BLaER1 treated with 17β-estradiol and CSF1 and Interleukin-3, amounts not matched to agents 10 nM and 100 nM (cell line): Measurements from ENCODE around the gene C5.

Source experiments
- H3K27ac ChIP-seq, 11 experiments: shearing (Covaris generic); formaldehyde crosslinking; 2 replicates each; pipeline ENCODE4 v1.8.1; 2022
- H3K27me3 ChIP-seq, 11 experiments: shearing (Covaris generic); formaldehyde crosslinking; 2 replicates each; pipeline ENCODE4 v1.8.1; 2022
- H3K36me3 ChIP-seq, 11 experiments: shearing (Covaris generic); formaldehyde crosslinking; 2 replicates each; pipeline ENCODE4 v1.8.1; 2022
- H3K4me1 ChIP-seq, 10 experiments: shearing (Covaris generic); formaldehyde crosslinking; 2 replicates each; pipeline ENCODE4 v1.8.1; 2022
- H3K4me2 ChIP-seq, 11 experiments: shearing (Covaris generic); formaldehyde crosslinking; 2 replicates each; pipeline ENCODE4 v1.8.1; 2022
- H3K4me3 ChIP-seq, 10 experiments: shearing (Covaris generic); formaldehyde crosslinking; 2 replicates each; pipeline ENCODE4 v1.8.1; 2022
- H3K9ac ChIP-seq, 11 experiments: shearing (Covaris generic); formaldehyde crosslinking; 2 replicates each; pipeline ENCODE4 v1.8.1; 2022
- H3K9me3 ChIP-seq, 11 experiments: shearing (Covaris generic); formaldehyde crosslinking; replicated peaks in 1 of 11; 2 replicates each; pipeline ENCODE4 v1.8.1; 2022
- H4K20me1 ChIP-seq, 11 experiments: shearing (Covaris generic); formaldehyde crosslinking; 2 replicates each; pipeline ENCODE4 v1.8.1; 2022
- Cebpa-rat ChIP-seq, 11 experiments: shearing (Covaris generic); IDR thresholded peaks; 2 replicates each; pipeline ENCODE4 v1.8.1; 2022

The C5 gene

DNA sequence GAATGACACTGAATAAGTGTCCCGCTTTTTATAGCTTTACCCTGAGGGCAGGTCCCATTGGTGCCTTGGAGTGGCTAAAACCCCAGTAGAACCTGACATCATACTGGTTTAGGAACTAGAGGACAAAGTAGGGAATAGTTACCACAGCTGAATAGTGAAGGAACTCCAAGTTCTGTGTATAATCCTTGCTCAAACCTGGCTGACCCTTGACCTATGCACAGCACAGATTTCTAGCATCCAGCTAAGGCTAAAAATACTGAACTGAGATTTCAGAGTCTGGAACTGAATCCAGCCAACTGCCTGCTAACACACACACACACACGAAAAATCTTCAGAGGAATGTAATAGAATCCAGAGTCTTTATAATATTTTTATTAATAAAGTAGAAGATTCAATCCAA lies 50.8 kb downstream of the C5 start:
- no peak for TF ChIP-seq Cebpa-rat (IDR thresholded peaks at IDR 0.05)
- Histone ChIP-seq H3K9me3 (no peaks in the 10 kb centered on the region), H3K4me3 (no peak overlapping the region), H3K27me3 (no peaks in the 10 kb centered on the region), H3K4me1 (no peaks in the 10 kb centered on the region), H3K27ac (no peak overlapping the region), H3K36me3 (no peaks in the 10 kb centered on the region), H4K20me1 (no peaks in the 10 kb centered on the region), H3K9ac (no peak overlapping the region), H3K4me2 (no peak overlapping the region)

DNA sequence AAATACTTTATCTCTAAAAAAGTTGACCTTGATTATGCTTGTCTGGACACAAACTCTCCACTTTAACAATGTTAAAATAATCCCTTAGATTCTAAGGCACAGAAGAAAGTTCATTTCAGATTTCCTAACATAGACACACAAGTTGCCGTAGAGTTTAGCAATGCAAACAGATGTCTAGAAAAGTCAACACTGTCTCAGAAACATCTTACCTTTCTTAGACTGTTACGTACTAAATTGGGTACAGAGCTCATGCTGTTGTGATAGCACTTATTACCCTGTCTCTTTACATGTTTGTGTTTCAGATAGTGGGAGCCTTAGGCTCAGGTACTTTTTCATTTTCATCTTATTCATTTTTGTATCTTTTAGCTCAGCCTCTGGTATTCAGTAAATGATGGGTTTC lies 52.0 kb downstream of the C5 start:
- no peak for TF ChIP-seq Cebpa-rat (IDR thresholded peaks at IDR 0.05)
- no peak overlapping the region for H3K9ac ChIP-seq
- no peaks in the 10 kb centered on the region for H3K27me3 ChIP-seq
- H3K4me1 ChIP-seq, result no peaks in the 10 kb centered on the region
- no peaks in the 10 kb centered on the region for H4K20me1 ChIP-seq
- H3K4me3 ChIP-seq, result no peak overlapping the region
- H3K4me2 ChIP-seq, result no peak overlapping the region
- H3K27ac ChIP-seq, result no peak overlapping the region
- H3K9me3 ChIP-seq, result no peaks in the 10 kb centered on the region
- H3K36me3 ChIP-seq, result no peaks in the 10 kb centered on the region

DNA sequence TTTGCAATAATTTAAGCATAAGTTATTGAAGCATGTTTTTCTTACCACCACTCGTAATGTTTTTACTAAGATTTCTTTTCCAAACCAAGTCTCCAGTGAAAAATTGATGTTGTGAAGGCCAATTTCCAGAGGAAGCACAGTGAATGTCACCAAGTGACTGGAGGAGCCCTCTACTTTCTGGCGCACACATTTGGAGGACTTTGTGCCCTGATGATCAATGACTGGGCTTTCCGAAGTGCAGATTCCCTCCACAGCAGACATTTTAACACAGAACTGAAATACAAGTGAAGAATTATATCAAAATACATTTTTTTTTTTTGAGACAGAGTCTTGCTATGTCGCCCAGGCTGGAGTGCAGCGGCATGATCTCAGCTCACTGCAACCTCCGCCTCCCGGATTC lies 52.6 kb downstream of the C5 start:
- Histone ChIP-seq H3K27ac (no peak overlapping the region), H3K9me3 (no peaks in the 10 kb centered on the region; a peak in 1 of 22 replicates), H3K4me2 (no peak overlapping the region), H3K36me3 (no peaks in the 10 kb centered on the region), H3K27me3 (no peaks in the 10 kb centered on the region), H4K20me1 (no peaks in the 10 kb centered on the region), H3K4me1 (no peaks in the 10 kb centered on the region), H3K9ac (no peak overlapping the region), H3K4me3 (no peak overlapping the region)
- no peak for TF ChIP-seq Cebpa-rat (IDR thresholded peaks at IDR 0.05)

DNA sequence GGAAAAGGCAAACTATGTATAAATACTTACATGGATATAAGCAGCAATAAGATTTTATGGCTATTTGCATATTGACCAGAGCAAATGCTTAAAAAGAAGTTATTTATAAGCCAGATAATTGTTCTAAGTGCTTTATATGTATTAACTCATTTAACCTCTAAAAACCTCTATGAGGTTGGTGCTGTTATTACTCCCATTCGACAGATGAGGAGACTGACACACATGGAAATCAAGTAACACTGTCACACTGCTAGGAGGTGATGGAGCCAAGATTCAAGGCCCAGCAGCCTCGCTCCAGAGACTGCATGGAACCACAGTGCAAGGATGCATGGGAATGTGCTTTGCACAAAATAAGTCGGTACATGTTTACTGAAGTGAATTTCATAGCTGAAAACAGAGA lies 53.7 kb downstream of the C5 start:
- Histone ChIP-seq H3K9ac (no peak overlapping the region), H3K4me2 (no peak overlapping the region), H4K20me1 (no peaks in the 10 kb centered on the region), H3K4me3 (no peak overlapping the region), H3K4me1 (no peaks in the 10 kb centered on the region), H3K27me3 (no peaks in the 10 kb centered on the region), H3K9me3 (no peaks in the 10 kb centered on the region; a peak in 1 of 22 replicates), H3K36me3 (no peaks in the 10 kb centered on the region), H3K27ac (no peak overlapping the region)
- no peak for TF ChIP-seq Cebpa-rat (IDR thresholded peaks at IDR 0.05)

DNA sequence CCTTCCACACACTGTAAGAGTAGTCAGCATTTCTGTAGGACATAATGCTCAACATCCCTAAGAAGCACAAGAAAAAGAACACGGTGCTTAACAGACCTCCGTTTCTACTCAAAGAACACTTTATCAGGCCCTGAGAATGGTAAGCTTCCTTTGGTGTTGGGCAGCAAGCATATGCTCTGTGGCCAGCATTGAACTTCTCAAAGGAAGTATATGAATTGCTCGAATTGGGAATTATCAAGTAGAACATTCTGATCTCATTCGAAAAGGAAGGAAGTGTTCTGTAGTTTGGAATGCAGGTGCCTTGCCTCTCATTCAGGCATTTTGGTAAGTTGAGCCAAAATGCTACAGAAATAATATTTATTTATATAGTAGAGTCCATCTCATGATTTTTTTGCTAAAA lies 61.0 kb downstream of the C5 start:
- TF ChIP-seq Cebpa-rat (IDR thresholded peaks at IDR 0.05), result no peak
- H3K36me3 ChIP-seq, result no peaks in the 10 kb centered on the region
- no peaks in the 10 kb centered on the region for H3K4me1 ChIP-seq
- no peak overlapping the region for H3K4me2 ChIP-seq
- no peaks in the 10 kb centered on the region; a peak in 1 of 22 replicates for H3K9me3 ChIP-seq
- H3K9ac ChIP-seq, result no peak overlapping the region
- no peak overlapping the region for H3K4me3 ChIP-seq
- no peak overlapping the region for H3K27ac ChIP-seq
- H3K27me3 ChIP-seq, result no peaks in the 10 kb centered on the region
- no peaks in the 10 kb centered on the region for H4K20me1 ChIP-seq

DNA sequence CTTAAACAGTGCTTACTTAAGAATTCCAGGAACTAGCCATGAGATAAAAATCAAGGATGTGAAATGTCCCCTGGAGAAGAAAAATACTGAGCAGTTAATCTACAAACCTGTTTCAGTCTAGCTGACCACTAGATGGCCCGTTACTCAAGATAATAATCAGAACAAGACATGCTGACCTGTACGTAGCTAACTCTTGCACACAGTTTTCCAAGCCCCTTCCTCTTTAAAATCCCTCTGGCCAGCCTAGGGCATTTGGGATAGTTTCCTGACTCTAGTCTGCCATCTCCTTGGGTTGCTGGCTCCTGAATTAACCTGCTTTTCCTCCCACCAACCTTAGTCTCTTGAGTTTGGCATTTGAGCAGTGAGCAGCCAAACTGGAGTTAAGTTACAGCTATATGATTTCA lies 64.3 kb downstream of the C5 start:
- TF ChIP-seq Cebpa-rat (IDR thresholded peaks at IDR 0.05), result no peak
- Histone ChIP-seq H3K9me3 (no peaks in the 10 kb centered on the region), H3K36me3 (no peaks in the 10 kb centered on the region), H3K27me3 (no peaks in the 10 kb centered on the region), H3K9ac (no peak overlapping the region), H4K20me1 (no peaks in the 10 kb centered on the region), H3K4me2 (no peak overlapping the region), H3K27ac (no peak overlapping the region), H3K4me1 (no peaks in the 10 kb centered on the region), H3K4me3 (no peak overlapping the region)

DNA sequence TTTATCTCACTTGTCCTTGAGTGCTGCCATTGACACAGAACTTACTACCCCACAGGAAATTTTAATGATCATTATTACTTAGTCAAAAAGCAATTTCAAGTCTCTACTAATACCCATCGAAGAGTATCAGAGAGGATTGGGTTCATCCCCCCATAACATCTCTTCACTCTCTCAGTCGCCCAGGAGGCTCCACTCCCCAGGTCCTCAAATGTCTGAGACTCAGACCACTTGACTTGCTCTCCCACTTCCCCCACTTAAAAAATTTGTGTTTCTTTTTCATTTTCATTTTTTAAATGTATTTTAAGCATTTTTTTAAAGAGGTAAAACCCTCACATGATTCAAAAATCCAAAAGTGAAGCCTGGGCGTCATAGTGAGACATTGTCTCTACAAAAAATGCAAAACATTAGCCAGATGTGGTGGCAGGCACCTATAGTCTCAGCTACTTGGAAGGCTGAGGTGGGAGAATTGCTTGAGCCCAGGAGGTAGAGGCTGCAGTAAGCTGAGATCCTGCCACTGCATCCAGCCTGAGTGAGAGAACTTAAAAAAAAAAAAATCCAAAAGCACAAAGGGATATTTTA lies 66.7 kb downstream of the C5 start:
- Histone ChIP-seq H3K9ac (0 out of 22 replicates have a peak overlapping the region, but pooled peaks of 1 of the 11 experiments have one; percentile 16), H3K27me3 (no peaks in the 10 kb centered on the region), H3K27ac (no peak overlapping the region), H4K20me1 (no peaks in the 10 kb centered on the region), H3K4me1 (no peaks in the 10 kb centered on the region), H3K36me3 (no peaks in the 10 kb centered on the region), H3K4me3 (no peak overlapping the region), H3K4me2 (no peak overlapping the region), H3K9me3 (no peaks in the 10 kb centered on the region)
- TF ChIP-seq Cebpa-rat (IDR thresholded peaks at IDR 0.05), result no peak

DNA sequence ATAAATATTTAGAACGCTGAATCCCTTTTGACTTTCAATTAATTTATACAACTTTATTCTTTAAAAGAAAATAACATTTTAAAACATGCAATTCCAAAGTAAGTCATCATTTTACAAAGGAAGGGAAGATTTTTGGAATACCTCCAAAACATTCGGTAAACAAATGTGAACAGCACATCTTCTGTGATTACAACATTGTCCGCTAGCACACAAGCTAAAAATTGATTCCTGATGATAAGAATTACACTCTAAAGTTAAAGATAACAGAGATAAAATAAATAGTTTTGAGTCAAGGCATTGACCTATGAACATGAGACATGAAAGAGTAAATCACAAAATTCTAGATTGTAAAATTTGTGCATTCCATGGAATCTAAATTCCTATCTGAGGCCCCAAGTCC lies 67.2 kb downstream of the C5 start:
- Histone ChIP-seq H3K27ac (no peak overlapping the region), H3K9ac (no peak overlapping the region), H4K20me1 (no peaks in the 10 kb centered on the region), H3K4me3 (no peak overlapping the region), H3K36me3 (no peaks in the 10 kb centered on the region), H3K9me3 (no peaks in the 10 kb centered on the region), H3K4me1 (no peaks in the 10 kb centered on the region), H3K4me2 (no peak overlapping the region), H3K27me3 (no peaks in the 10 kb centered on the region)
- TF ChIP-seq Cebpa-rat (IDR thresholded peaks at IDR 0.05), result no peak

DNA sequence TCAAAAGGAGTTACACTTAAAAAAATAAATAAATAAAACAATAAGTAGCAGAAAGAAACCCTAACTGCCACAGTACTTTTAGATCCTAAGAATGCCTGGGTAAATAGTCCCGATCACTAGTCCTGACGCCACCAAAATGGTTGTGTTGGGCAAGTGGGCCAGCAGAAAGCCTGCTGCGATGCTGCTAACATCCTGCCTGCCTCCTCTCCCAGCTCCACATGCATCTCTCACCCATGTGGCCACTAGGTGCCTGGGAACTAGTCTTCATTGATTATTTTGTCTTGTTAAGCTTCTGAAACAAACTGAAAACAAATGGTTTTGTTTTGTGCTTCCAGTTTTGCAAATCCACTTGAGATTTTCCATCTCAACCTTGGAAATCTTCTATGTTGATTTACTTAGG lies 69.1 kb downstream of the C5 start:
- no peak overlapping the region for H3K27ac ChIP-seq
- no peaks in the 10 kb centered on the region for H4K20me1 ChIP-seq
- no peak overlapping the region for H3K4me3 ChIP-seq
- no peaks in the 10 kb centered on the region for H3K27me3 ChIP-seq
- no peaks in the 10 kb centered on the region for H3K9me3 ChIP-seq
- no peaks in the 10 kb centered on the region for H3K36me3 ChIP-seq
- H3K4me1 ChIP-seq, result no peaks in the 10 kb centered on the region
- no peak for TF ChIP-seq Cebpa-rat (IDR thresholded peaks at IDR 0.05)
- H3K4me2 ChIP-seq, result no peak overlapping the region
- H3K9ac ChIP-seq, result no peak overlapping the region

DNA sequence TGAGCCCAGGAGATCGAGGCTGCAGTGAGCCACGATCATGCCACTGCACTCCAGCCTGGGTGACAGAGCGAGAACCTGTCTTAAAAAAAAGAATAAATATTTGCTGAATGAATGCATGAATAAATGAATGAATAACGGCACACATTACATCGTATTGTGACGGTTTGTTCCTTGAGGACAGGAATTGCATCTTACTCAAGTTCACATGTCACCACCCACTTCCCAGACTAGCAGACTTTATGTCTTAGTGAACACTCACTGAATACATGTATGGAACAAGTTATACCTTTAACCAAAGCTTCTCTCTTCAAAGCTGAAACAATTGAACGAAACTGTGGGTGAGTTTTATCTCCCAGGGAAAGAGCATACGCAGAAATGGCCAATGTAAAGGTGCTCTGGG lies 70.3 kb downstream of the C5 start:
- Histone ChIP-seq H3K4me2 (no peak overlapping the region), H3K9ac (no peak overlapping the region)

More for the DNA sequence above, 70.3 kb downstream of the C5 start:
- no peaks in the 10 kb centered on the region for H4K20me1 ChIP-seq
- no peaks in the 10 kb centered on the region for H3K27me3 ChIP-seq
- H3K4me3 ChIP-seq, result no peak overlapping the region
- no peak for TF ChIP-seq Cebpa-rat (IDR thresholded peaks at IDR 0.05)
- H3K36me3 ChIP-seq, result no peaks in the 10 kb centered on the region
- H3K4me1 ChIP-seq, result peaks cover 3 to 7% (median 6%) of the 10 kb centered on the region in 10 experiments; a peak in 19 of 20 replicates
- H3K27ac ChIP-seq, result no peak overlapping the region
- H3K9me3 ChIP-seq, result no peaks in the 10 kb centered on the region
